Hematopoietic multipotent progenitor cell (in vitro differentiated cells): Measurements from ENCODE around the gene ME2. TPM values are rescaled to one million over a fixed set of nuclear protein-coding genes. Genes with fewer than 3 reads are reported as not detected.
"Not testable (repeated sequence)": the region's sequence is repeated elsewhere in the genome, so short reads cannot be mapped to it uniquely, and the experiment has no call there.

Source experiments
- DNase-seq, 3 donors: peaks; one replicate each; pipeline ENCODE4 v3.0.0-alpha.2; 2011 to 2015; ENCODE audit warnings: low read depth in 2 of 3, low spot score in 2 of 3
- small RNA-seq: library from RNA; depleted of rRNA; stranded (forward); fragments of <200 nt; gene quantifications from one replicate; pipeline ENCODE3, GENCODE V24; 2012
- total RNA-seq: library from RNA; depleted of rRNA; stranded (reverse); fragments of >200 nt; gene quantifications from one replicate; pipeline ENCODE4 v1.2.3, GENCODE V29; 2012

The ME2 gene
- total RNA-seq, 1 donor, result 28.8 TPM

DNA sequence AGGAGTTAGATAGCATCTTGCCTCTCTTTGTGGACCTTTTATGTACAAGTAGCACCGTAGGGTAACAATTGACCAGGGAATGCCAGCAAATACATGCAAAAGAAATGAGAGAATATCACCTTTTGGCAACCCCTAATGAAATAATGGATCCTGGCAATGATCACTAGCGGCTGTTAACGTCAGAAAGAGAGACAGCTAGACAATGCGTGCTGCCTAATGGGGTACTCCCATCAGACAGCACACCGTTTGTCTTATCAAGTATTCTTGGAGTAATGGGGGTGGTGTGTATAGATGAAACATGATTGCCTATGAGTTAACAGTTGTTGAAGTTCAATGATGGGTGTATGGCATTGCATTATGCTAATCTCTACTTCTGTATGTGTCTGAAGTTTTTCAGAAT is 90.5 kb downstream of the ME2 start:
- no peak for DNase-seq

- no peak for DNase-seq
Measured at GRCh38 chr18:50970006-50970405, 91.1 kb downstream of the ME2 start.

- DNase-seq, result not testable (repeated sequence)
Measured at GRCh38 chr18:50972404-50972803, 93.5 kb downstream of the ME2 start.

GRCh38 chr18:50973367-50974126 is 94.6 kb downstream of the ME2 start:
- no peak for DNase-seq

- DNase-seq, result no peak
Measured at GRCh38 chr18:50977037-50977760, 98.3 kb downstream of the ME2 start.

- DNase-seq, result no peak
Measured at GRCh38 chr18:50981381-50981780, 102.5 kb downstream of the ME2 start.

DNA sequence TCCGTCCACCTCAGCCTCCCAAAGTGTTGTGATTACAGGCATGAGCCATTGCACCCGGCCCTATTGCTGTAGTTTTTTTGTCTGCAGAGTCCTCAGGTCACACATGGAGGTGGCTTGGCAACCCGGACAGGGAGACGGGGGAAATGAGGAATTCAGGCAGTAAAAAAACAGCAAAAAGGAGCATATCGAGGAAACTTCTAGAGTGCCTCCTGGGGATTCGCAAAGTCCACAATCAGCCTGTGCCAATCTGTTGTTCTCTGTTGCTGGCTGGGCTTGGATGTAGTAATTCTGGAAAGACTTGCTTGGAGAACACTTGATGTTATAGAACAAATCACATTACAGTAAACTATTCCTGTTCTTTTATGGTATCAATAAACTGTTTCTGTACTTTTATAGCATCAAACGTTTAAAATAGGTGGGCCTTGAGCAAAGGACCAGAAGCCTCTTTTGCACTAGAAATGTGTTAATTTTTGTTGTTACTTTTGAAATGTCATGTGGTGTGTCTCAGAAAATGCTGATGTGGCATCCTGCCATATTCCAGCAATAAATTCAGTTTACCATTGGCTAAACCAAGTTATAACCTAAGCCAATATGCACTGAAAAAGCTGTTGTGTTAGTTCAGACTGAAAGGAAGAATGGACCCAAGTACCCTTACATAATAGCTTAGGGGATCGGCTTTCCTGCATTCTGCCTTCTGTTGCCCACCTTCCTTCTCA is 103.3 kb downstream of the ME2 start:
- no peak for DNase-seq

DNA sequence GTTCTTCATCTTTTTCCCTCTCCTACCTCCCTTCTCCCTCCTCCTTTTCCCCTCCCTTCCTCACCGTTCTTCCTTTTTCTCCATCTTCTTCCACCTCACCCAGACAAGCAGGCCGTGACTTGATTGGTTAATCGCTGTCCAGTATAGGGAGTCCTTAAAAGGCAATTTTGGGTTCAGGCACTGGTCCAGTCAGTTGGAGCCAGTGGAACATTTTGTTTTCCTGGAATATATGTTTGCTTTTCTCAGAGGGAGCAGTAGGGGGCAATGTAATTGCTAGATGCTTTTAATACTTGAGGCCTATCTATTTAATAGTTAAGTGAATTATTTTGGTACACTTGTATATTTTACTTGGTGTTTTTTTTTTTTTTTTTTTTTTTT is 103.9 kb downstream of the ME2 start:
- peak in 1 of 3 donors; percentile 20 for DNase-seq

DNA sequence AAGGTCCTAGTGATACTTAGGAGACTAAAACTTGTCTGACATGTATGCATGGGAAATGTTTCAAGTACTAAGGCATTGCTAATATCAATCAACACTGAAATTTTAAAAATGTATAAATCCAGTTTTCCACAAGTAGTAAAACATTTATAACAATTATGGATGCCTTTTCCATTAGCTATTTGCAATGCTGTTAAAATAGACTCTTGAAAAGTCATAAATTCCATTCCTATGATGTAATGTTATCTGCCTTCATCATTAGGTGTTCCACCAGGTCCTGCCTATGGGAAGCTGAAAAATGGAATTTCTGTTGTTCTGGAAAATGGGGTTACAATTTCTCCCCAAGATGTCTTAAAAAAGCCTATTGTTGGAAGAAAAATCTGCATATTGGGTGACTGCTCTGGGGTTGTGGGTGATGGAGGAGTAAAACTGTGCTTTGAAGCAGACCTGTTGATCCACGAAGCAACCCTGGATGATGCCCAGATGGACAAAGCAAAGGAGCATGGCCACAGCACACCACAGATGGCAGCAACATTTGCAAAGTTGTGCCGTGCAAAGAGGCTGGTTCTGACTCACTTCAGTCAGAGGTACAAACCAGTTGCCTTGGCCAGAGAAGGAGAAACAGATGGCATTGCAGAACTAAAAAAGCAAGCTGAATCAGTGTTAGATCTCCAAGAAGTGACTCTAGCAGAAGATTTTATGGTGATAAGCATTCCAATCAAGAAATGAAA is 107.6 kb downstream of the ME2 start:
- no peak for DNase-seq

DNA sequence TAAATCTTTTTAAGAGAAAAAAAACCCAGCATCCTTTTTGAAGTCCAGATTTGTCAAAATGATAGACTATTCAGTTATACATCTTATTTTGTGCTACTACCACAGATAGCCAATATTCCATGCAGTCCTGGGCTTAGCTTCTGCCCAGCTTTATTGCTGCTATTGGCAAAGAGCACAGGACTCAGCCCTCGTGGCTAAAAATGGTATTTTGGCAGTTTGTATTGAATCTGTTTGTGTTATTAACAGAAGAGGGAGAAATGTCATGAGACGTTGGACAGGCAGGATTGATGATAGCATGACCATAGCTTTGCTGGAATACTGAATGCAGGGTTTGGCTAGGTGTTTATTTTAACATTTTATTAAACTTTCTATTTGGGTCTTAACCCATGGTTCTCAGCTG is 108.3 kb downstream of the ME2 start:
- no peak for DNase-seq

- DNase-seq, result no peak
Measured at GRCh38 chr18:50989711-50990110, 110.8 kb downstream of the ME2 start.

GRCh38 chr18:50992351-50992762 is 113.4 kb downstream of the ME2 start:
- no peak for DNase-seq

DNA sequence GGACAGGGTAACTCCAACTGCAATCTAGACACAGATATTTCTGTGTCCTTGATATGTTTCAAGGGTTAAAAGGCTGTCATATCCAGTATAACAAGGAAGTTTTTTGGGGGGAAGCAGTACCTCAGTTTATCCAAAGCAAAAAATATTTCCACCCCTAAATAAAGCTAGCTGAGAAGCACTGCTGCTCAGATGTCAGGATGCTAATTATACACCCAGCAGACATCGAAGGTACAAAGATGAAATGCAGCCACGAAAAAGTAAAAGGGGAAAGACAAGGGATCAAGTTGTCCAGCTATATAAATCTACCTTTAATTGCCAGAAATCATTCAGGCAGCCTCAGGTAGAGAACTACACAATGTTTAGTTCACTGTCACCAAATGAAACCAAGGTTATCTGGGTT is 115.1 kb downstream of the ME2 start:
- no peak for DNase-seq

DNA sequence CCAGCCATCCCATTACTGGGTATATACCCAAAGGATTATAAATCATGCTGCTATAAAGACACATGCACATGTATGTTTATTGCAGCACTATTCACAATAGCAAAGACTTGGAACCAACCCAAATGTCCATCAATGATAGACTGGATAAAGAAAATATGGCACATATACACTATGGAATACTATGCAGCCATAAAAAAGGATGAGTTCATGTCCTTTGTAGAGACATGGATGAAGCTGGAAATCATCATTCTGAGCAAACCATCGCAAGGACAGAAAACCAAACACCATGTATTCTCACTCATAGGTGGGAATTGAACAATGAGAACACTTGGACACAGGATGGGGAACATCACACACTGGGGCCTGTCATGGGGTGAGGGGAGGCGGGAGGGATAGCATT is 124.3 kb downstream of the ME2 start:
- not testable (repeated sequence) for DNase-seq

Small RNAs within 50 kb of the gene (small RNA-seq; reads per million reads assigned to genes)
- gene RF00019, result not detected

Other genes starting within 250 kb of the ME2 start
- gene MRO, start 59.1 kb upstream of the ME2 start, total RNA-seq, result not detected
- gene ELAC1, start 88.9 kb downstream of the ME2 start, total RNA-seq, result 5.9 TPM
- gene SMAD4, start 151.1 kb downstream of the ME2 start, total RNA-seq, result 163 TPM